Measurements from ENCODE around the gene PRDM10.

Gene PRDM10

DNA sequence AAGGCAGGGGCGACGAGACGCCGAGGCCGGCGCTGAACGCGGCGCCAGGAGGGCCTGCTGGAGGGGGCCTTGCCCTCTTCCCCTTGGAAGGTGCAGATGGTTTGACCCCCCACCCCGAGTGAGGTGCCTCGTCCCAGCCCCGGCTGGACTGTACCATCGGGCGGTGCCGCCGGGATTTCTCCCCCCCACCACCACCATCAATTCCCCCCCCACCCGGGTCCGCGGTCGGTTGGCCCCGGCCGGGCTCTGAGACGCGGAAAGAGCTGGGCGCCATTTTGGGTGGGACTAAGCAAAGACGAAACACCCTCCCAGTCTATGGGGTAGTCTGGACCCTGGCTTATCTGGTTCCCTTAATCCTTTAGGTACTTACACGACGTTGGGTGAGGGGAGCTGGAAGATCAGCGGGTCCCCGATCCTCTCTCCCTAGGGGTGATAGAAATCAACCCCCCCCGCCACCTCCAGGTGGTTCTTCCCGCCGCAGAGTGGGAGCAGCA is at the start of gene PRDM10:
PRDM10 (minus strand) TSS at position 484 of the 494 bp plus-strand sequence. CDS start 41,871 bp downstream, outside the sequence.
- H3K9me3 ChIP-seq (ENCODE audit: control insufficient read depth, low read length) = no peaks in the 10 kb centered on the region
- H3K4me1 ChIP-seq (ENCODE audit: control insufficient read depth, insufficient read depth, low read length) = peaks cover 19% of the 10 kb centered on the region
- H3K9ac ChIP-seq (ENCODE audit: low read length) = peak within 1 kb of the TSS; percentile 99
- no peaks in the 10 kb centered on the region for H3K27me3 ChIP-seq (replicated peaks; ENCODE audit: control insufficient read depth, insufficient read depth, low read length)
- DNase-seq (ENCODE audit: low read depth) = peak; percentile 96
- H3K4me3 ChIP-seq (ENCODE audit: low read length) = peak within 1 kb of the TSS; percentile 90
- no peaks in the 10 kb centered on the region for H3K36me3 ChIP-seq (ENCODE audit: control insufficient read depth, insufficient read depth, low read length, severe bottlenecking)

DNA sequence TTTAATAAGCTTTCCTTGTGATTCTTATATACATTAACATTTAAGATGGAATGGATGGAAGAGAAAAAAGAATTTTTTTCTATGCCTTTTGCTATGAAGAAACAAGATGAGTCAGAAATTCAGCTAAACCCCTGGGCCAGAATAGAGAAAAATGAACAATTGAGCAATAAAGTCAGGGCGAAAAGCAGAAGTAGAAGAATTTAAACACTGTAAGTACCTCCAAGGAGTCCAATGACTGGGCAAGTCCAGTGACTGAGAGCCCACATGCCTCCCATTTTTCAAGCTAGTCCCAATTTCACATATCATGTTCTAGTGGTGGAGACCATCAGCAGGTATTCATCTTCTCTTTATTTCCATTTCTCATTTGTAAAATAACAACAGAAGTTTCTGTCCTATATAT is 48.4 kb upstream of the PRDM10 start:
- H3K36me3 ChIP-seq (ENCODE audit: control insufficient read depth, insufficient read depth, low read length, severe bottlenecking) = no peaks in the 10 kb centered on the region
- H3K27me3 ChIP-seq (replicated peaks; ENCODE audit: control insufficient read depth, insufficient read depth, low read length) = no peaks in the 10 kb centered on the region
- H3K9me3 ChIP-seq (ENCODE audit: control insufficient read depth, low read length) = peaks cover 2% of the 10 kb centered on the region
- no peak overlapping the region for H3K9ac ChIP-seq (ENCODE audit: low read length)
- H3K4me3 ChIP-seq (ENCODE audit: low read length) = no peak overlapping the region
- H3K4me1 ChIP-seq (ENCODE audit: control insufficient read depth, insufficient read depth, low read length) = peaks cover 40% of the 10 kb centered on the region
- DNase-seq (ENCODE audit: low read depth) = peak; percentile 83

GRCh38 chr11:130050257-130050656 is 47.6 kb upstream of the PRDM10 start:
- no peak for DNase-seq (ENCODE audit: low read depth)
- no peaks in the 10 kb centered on the region for H3K27me3 ChIP-seq (replicated peaks; ENCODE audit: control insufficient read depth, insufficient read depth, low read length)
- peaks cover 34% of the 10 kb centered on the region for H3K4me1 ChIP-seq (ENCODE audit: control insufficient read depth, insufficient read depth, low read length)
- peaks cover 2% of the 10 kb centered on the region for H3K9me3 ChIP-seq (ENCODE audit: control insufficient read depth, low read length)
- H3K4me3 ChIP-seq (ENCODE audit: low read length) = peak overlapping the region; percentile 2
- no peak overlapping the region for H3K9ac ChIP-seq (ENCODE audit: low read length)
- H3K36me3 ChIP-seq (ENCODE audit: control insufficient read depth, insufficient read depth, low read length, severe bottlenecking) = no peaks in the 10 kb centered on the region

GRCh38 chr11:130049328-130049771 is 46.7 kb upstream of the PRDM10 start:
- Histone ChIP-seq H3K36me3 (ENCODE audit: control insufficient read depth, insufficient read depth, low read length, severe bottlenecking) (no peaks in the 10 kb centered on the region), H3K9me3 (ENCODE audit: control insufficient read depth, low read length) (peaks cover 2% of the 10 kb centered on the region), H3K4me3 (ENCODE audit: low read length) (peak overlapping the region; percentile 2), H3K4me1 (ENCODE audit: control insufficient read depth, insufficient read depth, low read length) (peaks cover 27% of the 10 kb centered on the region), H3K9ac (ENCODE audit: low read length) (no peak overlapping the region), H3K27me3 (replicated peaks; ENCODE audit: control insufficient read depth, insufficient read depth, low read length) (no peaks in the 10 kb centered on the region)
- DNase-seq (ENCODE audit: low read depth) = peak; percentile 52

GRCh38 chr11:130047141-130047540 is 44.5 kb upstream of the PRDM10 start:
- H3K9ac ChIP-seq (ENCODE audit: low read length) = no peak overlapping the region
- H3K27me3 ChIP-seq (replicated peaks; ENCODE audit: control insufficient read depth, insufficient read depth, low read length) = no peaks in the 10 kb centered on the region
- H3K4me3 ChIP-seq (ENCODE audit: low read length) = no peak overlapping the region
- H3K4me1 ChIP-seq (ENCODE audit: control insufficient read depth, insufficient read depth, low read length) = peaks cover 27% of the 10 kb centered on the region
- H3K36me3 ChIP-seq (ENCODE audit: control insufficient read depth, insufficient read depth, low read length, severe bottlenecking) = no peaks in the 10 kb centered on the region
- no peaks in the 10 kb centered on the region for H3K9me3 ChIP-seq (ENCODE audit: control insufficient read depth, low read length)
- no peak for DNase-seq (ENCODE audit: low read depth)

- Histone ChIP-seq H3K4me3 (ENCODE audit: low read length) (no peak overlapping the region), H3K4me1 (ENCODE audit: control insufficient read depth, insufficient read depth, low read length) (no peaks in the 10 kb centered on the region), H3K9ac (ENCODE audit: low read length) (no peak overlapping the region), H3K36me3 (ENCODE audit: control insufficient read depth, insufficient read depth, low read length, severe bottlenecking) (no peaks in the 10 kb centered on the region), H3K27me3 (replicated peaks; ENCODE audit: control insufficient read depth, insufficient read depth, low read length) (no peaks in the 10 kb centered on the region), H3K9me3 (ENCODE audit: control insufficient read depth, low read length) (no peaks in the 10 kb centered on the region)
- DNase-seq (ENCODE audit: low read depth) = no peak
These were observed 40.9 kb upstream of the PRDM10 start for GRCh38 chr11:130043575-130043974.

GRCh38 chr11:130042093-130042591 is 39.5 kb upstream of the PRDM10 start:
- H3K27me3 ChIP-seq (replicated peaks; ENCODE audit: control insufficient read depth, insufficient read depth, low read length) = no peaks in the 10 kb centered on the region
- no peaks in the 10 kb centered on the region for H3K9me3 ChIP-seq (ENCODE audit: control insufficient read depth, low read length)
- H3K36me3 ChIP-seq (ENCODE audit: control insufficient read depth, insufficient read depth, low read length, severe bottlenecking) = no peaks in the 10 kb centered on the region
- H3K4me3 ChIP-seq (ENCODE audit: low read length) = no peak overlapping the region
- H3K4me1 ChIP-seq (ENCODE audit: control insufficient read depth, insufficient read depth, low read length) = peaks cover under 1% of the 10 kb centered on the region
- peak; percentile 61 for DNase-seq (ENCODE audit: low read depth)
- no peak overlapping the region for H3K9ac ChIP-seq (ENCODE audit: low read length)

DNA sequence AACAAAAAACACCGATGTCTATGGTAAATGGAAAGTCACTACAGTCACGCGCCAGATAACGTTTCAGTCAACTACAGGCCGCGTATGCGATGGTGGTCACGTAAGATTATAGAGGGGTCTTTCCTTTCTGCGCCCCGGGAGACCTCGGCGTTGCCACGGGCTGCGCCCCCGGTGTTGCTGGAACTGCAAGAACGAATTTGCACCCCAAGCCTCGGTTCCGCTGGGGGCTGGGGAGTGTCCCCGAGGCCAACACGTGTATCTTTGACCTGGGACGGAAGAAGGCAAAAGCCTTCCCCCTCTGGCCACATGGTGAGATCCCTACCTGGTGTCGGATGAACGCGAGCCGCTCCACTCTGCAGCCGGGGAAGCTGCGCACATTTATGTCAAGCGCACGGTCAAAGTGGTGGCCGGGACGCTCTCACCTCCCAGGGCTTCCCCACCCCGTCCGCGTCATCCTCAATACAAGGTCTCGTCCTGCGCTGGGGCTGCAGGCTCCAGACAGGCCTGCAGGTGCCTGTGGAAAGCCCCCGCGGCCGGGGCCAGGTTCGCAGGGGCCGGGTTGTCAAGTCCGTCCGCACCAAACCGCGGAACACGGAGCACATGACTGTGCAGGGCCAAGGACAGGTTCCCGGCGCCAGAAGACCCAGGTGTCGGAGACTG is 37.8 kb upstream of the PRDM10 start:
- no peak for DNase-seq (ENCODE audit: low read depth)
- no peak overlapping the region for H3K4me3 ChIP-seq (ENCODE audit: low read length)

DNA sequence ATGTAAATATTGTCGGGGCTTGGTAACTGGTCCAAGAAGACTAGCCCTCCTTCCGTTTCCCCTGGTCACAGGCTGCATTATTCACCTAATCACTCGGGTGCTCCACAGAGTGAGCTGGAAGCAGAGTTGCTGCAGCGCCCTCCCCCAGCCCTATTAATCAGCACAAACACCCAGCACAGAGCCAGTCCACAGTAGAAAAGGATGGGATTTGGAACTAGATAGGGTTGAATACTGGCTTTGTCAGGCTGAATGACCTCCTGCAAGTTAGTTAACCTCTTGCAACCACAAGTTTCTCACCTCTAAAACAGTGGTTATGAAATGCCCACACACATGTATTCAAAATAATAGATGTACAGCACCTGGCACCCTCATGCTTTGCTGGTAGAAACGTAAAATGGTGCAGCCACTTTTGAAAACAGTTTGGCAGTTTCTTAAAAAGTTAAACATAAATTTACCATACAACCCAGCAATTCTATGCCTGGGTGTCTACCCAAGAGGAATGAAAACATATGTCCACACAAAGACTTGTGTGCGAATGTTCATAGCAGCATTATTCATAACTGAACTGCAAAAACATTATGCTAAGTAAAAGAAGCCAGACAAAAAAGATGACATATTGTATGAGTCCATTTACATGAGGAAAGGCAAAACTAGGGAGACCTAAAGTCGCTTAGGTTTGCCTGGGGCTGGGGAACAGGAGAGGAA is 35.4 kb upstream of the PRDM10 start:
- Histone ChIP-seq H3K4me1 (ENCODE audit: control insufficient read depth, insufficient read depth, low read length) (peaks cover 4% of the 10 kb centered on the region), H3K4me3 (ENCODE audit: low read length) (no peak overlapping the region), H3K27me3 (replicated peaks; ENCODE audit: control insufficient read depth, insufficient read depth, low read length) (no peaks in the 10 kb centered on the region), H3K9ac (ENCODE audit: low read length) (no peak overlapping the region), H3K36me3 (ENCODE audit: control insufficient read depth, insufficient read depth, low read length, severe bottlenecking) (no peaks in the 10 kb centered on the region), H3K9me3 (ENCODE audit: control insufficient read depth, low read length) (no peaks in the 10 kb centered on the region)
- no peak for DNase-seq (ENCODE audit: low read depth)

More for the DNA sequence above, 37.8 kb upstream of the PRDM10 start:
- Histone ChIP-seq H3K4me1 (ENCODE audit: control insufficient read depth, insufficient read depth, low read length) (peaks cover 4% of the 10 kb centered on the region), H3K9ac (ENCODE audit: low read length) (no peak overlapping the region), H3K36me3 (ENCODE audit: control insufficient read depth, insufficient read depth, low read length, severe bottlenecking) (no peaks in the 10 kb centered on the region), H3K9me3 (ENCODE audit: control insufficient read depth, low read length) (no peaks in the 10 kb centered on the region), H3K27me3 (replicated peaks; ENCODE audit: control insufficient read depth, insufficient read depth, low read length) (no peaks in the 10 kb centered on the region)

- Histone ChIP-seq H3K4me3 (ENCODE audit: low read length) (no peak overlapping the region), H3K4me1 (ENCODE audit: control insufficient read depth, insufficient read depth, low read length) (peaks cover 4% of the 10 kb centered on the region), H3K9ac (ENCODE audit: low read length) (no peak overlapping the region), H3K27me3 (replicated peaks; ENCODE audit: control insufficient read depth, insufficient read depth, low read length) (no peaks in the 10 kb centered on the region), H3K9me3 (ENCODE audit: control insufficient read depth, low read length) (no peaks in the 10 kb centered on the region), H3K36me3 (ENCODE audit: control insufficient read depth, insufficient read depth, low read length, severe bottlenecking) (no peaks in the 10 kb centered on the region)
- peak; percentile 49 for DNase-seq (ENCODE audit: low read depth)
These were observed 34.4 kb upstream of the PRDM10 start for GRCh38 chr11:130037058-130037457.

DNA sequence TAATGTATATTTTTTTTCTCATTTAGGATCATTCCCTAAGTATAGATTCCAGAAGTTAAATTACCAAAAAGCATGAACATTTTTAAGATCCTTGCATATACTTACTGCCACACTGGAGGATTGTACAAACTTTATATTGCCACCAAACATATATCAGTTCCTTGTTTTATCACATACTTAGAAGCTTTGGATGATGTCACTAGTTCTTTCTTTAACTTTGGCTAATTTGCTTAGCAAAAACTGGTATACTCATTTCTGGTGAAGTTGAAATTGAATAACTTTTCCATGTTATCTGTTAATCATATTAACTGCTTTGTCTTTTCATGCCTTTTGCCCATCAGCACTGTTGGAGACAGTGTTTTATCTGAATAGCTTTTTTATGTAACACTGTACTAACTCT is 31.6 kb upstream of the PRDM10 start:
- H3K4me3 ChIP-seq (ENCODE audit: low read length) = no peak overlapping the region
- H3K9ac ChIP-seq (ENCODE audit: low read length) = no peak overlapping the region
- no peaks in the 10 kb centered on the region for H3K27me3 ChIP-seq (replicated peaks; ENCODE audit: control insufficient read depth, insufficient read depth, low read length)
- H3K36me3 ChIP-seq (ENCODE audit: control insufficient read depth, insufficient read depth, low read length, severe bottlenecking) = no peaks in the 10 kb centered on the region
- H3K9me3 ChIP-seq (ENCODE audit: control insufficient read depth, low read length) = no peaks in the 10 kb centered on the region
- no peak for DNase-seq (ENCODE audit: low read depth)
- peaks cover 4% of the 10 kb centered on the region for H3K4me1 ChIP-seq (ENCODE audit: control insufficient read depth, insufficient read depth, low read length)

All from adipocyte (in vitro differentiated cells).